Activated CD4-positive, alpha-beta T cell treated with anti-CD3 and anti-CD28 coated beads for 1 hour (primary cell): ENCODE measurements around the gene WDR3.

ENCODE experiments used
- DNase-seq: peaks from one replicate; pipeline ENCODE4 v3.0.0-alpha.2; 2020

The WDR3 gene

DNA sequence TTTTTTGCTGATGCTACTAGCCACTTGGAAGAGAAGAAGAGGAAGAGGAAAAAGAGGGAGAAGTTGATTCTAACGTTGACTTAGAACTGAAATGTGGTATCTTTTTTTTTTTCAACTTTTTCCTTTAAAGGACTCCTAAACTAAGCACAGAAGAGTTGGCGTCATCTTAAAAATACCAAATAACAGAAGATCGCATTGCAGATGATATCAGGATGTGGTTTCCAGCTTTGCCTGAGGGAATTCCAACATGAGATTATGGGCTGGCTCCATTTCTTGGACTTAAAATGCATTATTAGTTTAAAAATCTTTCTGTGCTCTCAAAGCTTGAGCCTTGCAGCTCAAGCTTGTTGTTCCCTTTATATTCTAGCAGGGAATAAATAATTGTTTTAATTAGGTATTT, 29.8 kb downstream of the WDR3 start:
- DNase-seq, result no peak

DNA sequence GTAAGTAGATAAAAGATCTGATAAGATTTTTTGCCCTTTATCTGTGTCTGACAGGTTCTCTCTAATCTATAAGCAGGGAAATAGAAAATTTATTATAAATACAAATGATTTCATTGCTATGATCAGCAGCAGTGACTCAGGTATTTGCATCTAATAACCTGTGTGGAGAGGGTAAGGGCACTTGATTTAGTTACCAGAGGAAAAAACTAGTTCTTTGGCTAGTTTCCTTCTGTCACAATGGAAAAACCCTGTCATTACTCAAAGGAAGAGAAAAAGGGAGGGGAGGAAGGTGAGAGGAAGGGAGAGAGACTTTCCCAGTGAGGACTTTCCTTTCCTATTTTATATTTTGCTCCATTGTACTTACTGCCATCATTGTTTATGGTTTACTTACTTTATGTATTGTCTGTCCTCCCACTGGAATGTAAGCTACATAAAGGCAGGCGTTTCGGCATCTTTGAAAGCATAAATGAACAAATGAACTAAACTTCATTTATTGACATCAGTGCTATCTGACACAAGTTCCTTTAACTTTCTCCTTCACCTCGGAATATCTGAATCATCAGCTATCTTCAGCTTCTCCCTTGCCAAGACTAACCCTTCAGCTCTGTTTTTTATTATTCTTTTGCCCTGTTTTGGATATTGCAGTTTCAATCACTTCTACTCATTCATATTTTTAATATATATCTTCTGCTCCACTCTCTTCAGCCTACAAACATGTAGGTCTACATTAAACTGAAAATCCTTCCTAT, 34.9 kb downstream of the WDR3 start:
- DNase-seq, result no peak

- no peak for DNase-seq
These were observed 37.9 kb downstream of the WDR3 start for GRCh38 chr1:117967477-117967876.

DNA sequence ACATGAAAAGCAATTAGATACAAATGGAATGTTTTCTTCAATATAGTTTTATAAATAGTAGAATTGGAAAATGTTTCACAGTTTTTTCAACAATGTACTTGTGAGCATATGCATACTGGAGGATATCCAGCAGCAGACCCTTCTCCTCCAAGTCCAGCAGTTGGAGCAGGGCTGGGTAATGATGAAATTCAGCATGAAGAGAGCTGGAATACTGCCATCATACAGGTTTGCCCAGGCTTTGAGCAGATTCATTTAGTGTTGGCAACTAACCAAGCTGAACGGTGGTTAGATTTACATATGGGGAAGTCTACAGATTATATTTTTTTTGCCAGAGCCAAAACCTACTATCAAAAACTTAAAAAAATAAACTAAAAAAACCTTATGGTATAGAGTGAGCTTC, 38.3 kb downstream of the WDR3 start:
- DNase-seq, result no peak

DNA sequence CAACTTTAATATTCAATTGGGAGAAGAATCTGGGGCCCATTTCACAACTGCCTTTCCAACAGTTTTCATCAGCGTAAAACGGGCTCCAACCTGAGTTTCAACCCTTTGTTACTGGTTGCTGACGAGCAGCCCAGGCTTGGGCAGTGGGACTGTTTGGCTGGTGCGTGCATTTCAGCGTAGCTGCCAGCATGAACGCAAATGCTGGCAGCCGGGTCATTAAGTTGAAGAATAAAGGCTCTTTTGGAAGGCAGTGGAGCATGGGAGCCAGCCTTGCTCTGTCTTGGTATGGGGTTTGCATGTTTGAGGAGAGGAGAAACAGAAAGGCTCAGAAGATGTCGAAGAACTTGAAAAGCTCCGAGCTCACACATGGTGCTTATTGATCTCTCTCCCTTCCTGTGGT, 40.7 kb downstream of the WDR3 start:
- DNase-seq, result no peak

- DNase-seq, result no peak
These were observed 42.2 kb downstream of the WDR3 start for GRCh38 chr1:117971777-117972176.

- DNase-seq, result no peak
These were observed 46.8 kb downstream of the WDR3 start for GRCh38 chr1:117976381-117976780.

GRCh38 chr1:117981455-117982192, 52.1 kb downstream of the WDR3 start:
- no peak for DNase-seq

- no peak for DNase-seq
These were observed 55.7 kb downstream of the WDR3 start for GRCh38 chr1:117985239-117985638.

DNA sequence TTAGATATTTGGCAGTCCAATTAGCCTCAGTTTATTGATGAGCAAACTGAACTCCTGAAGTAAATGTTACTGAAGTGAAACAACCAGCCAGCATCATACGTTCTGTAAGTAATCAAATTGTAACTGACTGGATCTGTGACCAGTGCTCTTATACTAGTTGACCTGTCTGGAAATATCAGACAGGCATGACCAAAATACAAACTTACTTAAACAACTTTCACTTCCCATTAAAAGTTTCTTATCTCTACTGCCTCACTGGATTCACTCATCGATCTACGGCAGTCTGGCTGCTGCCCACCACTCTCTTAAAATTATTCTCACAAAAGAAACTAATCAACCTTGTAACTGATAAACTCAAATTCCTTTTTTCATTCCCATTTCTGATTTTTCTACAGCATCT, 56.4 kb downstream of the WDR3 start:
- DNase-seq, result no peak

GRCh38 chr1:118004312-118004711, 74.8 kb downstream of the WDR3 start:
- DNase-seq, result no peak

- no peak for DNase-seq
These were observed 77.9 kb downstream of the WDR3 start for GRCh38 chr1:118007391-118007790.

DNA sequence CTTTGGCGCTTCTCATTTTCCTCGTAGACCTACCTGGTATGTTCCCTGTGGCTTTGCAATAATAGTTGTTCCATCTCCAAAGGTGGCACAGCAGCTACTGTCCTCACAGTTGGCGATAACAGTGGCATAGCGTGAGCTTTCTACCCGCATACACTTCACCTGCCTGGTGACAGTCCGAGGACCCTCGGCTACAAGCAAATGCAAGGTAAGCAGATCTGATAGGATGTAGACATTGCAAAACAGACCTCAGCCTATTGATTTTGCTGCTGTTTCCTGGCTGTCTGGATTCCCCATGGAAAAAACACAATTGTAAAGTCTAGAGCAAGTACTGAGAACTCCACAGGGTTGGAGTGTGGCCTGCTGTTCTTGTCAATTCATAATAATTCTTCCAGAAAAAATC, 78.5 kb downstream of the WDR3 start:
- DNase-seq, result no peak

DNA sequence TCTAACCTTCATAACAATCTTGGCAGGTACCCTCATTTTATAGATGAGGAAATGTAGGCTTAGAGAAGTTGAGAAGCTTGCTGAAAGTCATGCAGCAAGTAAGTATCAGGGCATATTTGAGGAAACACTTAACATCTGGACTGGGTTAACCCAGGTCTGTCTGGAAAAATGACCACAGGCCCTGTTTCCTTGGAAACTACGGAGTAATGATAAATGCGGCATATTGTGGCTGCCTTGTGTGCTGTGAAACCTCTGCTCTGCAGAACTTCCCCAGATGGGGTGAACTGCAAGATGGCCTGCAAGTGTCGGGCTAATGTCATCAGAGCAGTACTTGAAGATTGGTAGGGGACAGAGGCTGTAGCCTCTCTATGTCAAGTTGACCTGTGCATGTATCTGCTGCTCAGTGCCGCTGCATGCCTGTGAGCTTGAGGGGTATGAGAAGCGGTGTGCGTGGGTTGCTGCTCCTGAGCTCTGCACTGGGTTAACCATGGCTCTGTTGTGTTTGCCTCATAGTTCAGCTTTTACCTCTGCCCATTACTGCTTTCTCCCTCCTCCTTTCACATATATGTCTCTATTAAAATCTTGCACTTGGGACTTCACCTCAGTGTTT, 83.1 kb downstream of the WDR3 start:
- DNase-seq, result no peak

DNA sequence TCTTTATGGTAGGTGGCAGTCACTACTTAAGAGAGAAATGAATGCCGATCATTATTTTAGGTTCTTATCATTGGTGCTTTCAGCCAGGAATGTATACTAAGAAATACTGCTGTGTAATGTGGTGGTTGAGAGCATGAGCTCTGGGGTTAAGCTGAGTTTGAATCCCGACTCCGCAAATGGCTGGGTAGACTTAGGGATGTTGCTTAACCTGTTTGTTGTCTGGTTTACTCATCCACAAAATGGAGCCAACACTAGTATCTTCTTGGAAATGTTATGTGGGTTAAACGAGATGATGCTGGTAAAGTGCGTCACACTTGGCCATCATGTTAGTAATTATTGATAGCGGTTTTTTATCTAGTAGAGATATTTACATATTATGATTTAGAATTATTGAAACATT, 83.8 kb downstream of the WDR3 start:
- no peak for DNase-seq

GRCh38 chr1:118013938-118014337, 84.4 kb downstream of the WDR3 start:
- no peak for DNase-seq
